Measurements from ENCODE around the gene GPX4. TPM values are rescaled to one million over a fixed set of nuclear protein-coding genes. Genes with fewer than 3 reads are reported as not detected.
A peak's percentile ranks its signal among the peaks of the same experiment; 100 is the strongest.

The GPX4 gene
- total RNA-seq, 1 donor from 2014 or later = 245 TPM

DNA sequence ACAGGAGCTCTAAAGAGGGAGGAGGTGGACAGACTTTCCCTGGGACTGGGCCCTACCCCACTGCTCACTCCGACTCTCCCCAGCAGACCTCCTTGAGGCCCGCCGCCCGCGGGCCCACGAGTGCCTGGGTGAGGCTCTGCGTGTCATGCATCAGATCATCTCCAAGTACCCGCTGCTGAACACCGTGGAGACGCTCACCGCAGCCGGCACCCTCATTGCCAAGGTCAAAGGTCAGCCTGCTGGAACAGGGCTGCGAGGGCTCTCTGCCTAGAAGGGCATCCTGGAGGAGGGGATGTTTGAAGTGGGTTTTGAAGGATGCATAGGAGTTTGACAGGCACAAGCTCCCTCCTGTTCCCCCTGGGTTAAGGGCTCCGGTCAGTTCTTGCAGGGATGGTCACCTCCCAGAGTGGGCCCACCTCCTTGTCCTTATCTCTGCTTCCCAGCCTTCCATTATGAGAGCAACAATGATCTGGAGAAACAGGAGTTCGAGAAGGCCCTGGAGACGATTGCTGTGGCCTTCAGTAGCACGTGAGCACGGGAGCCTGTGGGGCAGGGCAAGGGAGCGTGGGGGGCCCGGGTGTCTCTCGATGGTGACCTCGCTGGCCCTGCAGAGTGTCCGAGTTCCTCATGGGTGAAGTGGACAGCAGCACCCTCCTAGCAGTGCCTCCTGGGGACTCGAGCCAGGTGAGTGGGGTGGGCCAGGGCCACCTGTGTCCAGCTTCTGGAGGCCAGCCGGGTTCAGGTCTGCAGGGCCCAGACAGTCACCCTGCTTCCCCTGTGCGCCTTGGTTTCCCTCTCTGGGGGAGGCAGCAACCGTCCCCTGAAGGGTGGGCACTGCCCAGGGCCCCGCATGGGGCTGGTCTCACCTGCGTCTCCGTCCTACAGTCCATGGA is 30.5 kb upstream of the GPX4 start:
- no peaks in the 10 kb centered on the region for H3K36me3 Mint-ChIP-seq (ENCODE audit: low read depth)
- H3K27ac Mint-ChIP-seq (ENCODE audit: unreplicated experiment) = no peak overlapping the region
- TF ChIP-seq CTCF (IDR thresholded peaks at IDR 0.05) = no peak

GRCh38 chr19:1073956-1074517 is 29.8 kb upstream of the GPX4 start:
- Mint-ChIP-seq H3K36me3 (ENCODE audit: low read depth) (no peaks in the 10 kb centered on the region), H3K4me1 (ENCODE audit: low read depth) (peaks cover 5% of the 10 kb centered on the region), H3K27ac (ENCODE audit: unreplicated experiment) (no peak overlapping the region), H3K4me3 (ENCODE audit: unreplicated experiment) (no peak overlapping the region), H3K27me3 (ENCODE audit: low read depth) (peaks cover 12% of the 10 kb centered on the region), H3K9me3 (ENCODE audit: low read depth) (no peaks in the 10 kb centered on the region)
- no peak for TF ChIP-seq CTCF (IDR thresholded peaks at IDR 0.05)
- DNase-seq (ENCODE audit: low spot score) = peak; percentile 84

More for the DNA sequence above, 30.5 kb upstream of the GPX4 start:
- peak; percentile 86 for DNase-seq (ENCODE audit: low spot score)
- Mint-ChIP-seq H3K27me3 (ENCODE audit: low read depth) (peaks cover 18% of the 10 kb centered on the region), H3K4me1 (ENCODE audit: low read depth) (peaks cover 5% of the 10 kb centered on the region), H3K4me3 (ENCODE audit: unreplicated experiment) (no peak overlapping the region), H3K9me3 (ENCODE audit: low read depth) (no peaks in the 10 kb centered on the region)

DNA sequence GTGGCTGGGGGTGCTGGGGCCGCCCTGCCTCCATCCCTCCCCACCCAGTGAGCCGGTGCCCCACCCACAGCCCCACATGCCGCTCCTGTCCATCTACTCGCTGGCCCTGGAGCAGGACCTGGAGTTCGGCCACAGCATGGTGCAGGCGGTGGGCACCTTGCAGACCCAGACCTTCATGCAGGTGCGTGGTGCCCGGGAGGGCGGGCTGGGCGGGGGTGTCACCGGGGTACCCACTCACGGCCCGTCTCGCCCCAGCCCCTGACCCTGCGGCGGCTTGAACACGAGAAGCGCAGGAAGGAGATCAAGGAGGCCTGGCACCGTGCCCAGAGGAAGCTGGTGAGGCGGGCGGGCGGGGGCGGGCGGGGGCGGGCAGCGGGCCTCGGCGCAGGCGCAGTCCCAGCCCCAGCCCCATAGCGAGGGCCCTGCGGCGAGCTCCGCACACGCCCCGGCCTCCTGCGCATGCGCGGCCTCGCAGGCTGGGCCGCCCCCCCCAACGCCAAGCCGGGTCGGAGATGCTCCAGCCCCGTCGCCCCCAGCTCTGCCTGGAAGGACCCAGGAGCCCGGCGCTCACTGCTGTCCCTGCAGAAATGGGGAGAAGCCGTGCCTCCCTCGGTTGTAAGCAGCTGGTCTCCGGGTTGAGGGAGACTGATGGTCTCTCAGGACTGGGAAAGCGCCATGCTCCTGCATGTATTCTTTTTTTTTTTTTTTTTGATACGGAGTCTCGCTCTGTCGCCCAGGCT is 29.1 kb upstream of the GPX4 start:
- Mint-ChIP-seq H3K4me3 (ENCODE audit: unreplicated experiment) (no peak overlapping the region), H3K27ac (ENCODE audit: unreplicated experiment) (no peak overlapping the region), H3K9me3 (ENCODE audit: low read depth) (no peaks in the 10 kb centered on the region), H3K27me3 (ENCODE audit: low read depth) (peaks cover 9% of the 10 kb centered on the region), H3K36me3 (ENCODE audit: low read depth) (no peaks in the 10 kb centered on the region), H3K4me1 (ENCODE audit: low read depth) (peaks cover 5% of the 10 kb centered on the region)
- TF ChIP-seq CTCF (IDR thresholded peaks at IDR 0.05) = no peak
- peak; percentile 82 for DNase-seq (ENCODE audit: low spot score)

DNA sequence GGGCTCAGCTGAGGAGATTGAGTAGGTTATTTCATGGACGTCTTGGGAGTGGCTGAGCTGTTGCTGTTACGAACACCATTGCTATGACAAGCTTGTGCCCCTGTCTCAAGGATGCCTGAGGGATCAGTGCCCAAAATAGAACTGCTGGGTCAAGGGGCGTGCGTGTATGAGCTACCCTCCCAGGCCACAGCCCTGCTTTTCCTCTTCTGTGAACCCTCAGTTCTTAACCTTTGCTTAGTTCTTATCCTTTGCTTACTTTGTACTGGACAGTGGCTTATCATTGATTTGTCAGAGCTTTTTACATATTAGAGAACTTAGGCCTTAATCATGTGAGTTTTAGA is 27.8 kb upstream of the GPX4 start:
- H3K27me3 Mint-ChIP-seq (ENCODE audit: low read depth) = peaks cover 7% of the 10 kb centered on the region
- no peak overlapping the region for H3K4me3 Mint-ChIP-seq (ENCODE audit: unreplicated experiment)
- TF ChIP-seq CTCF (IDR thresholded peaks at IDR 0.05) = no peak
- no peak for DNase-seq (ENCODE audit: low spot score)
- H3K36me3 Mint-ChIP-seq (ENCODE audit: low read depth) = no peaks in the 10 kb centered on the region
- H3K4me1 Mint-ChIP-seq (ENCODE audit: low read depth) = peaks cover 5% of the 10 kb centered on the region
- no peak overlapping the region for H3K27ac Mint-ChIP-seq (ENCODE audit: unreplicated experiment)
- H3K9me3 Mint-ChIP-seq (ENCODE audit: low read depth) = no peaks in the 10 kb centered on the region

GRCh38 chr19:1076951-1077350 is 26.8 kb upstream of the GPX4 start:
- Mint-ChIP-seq H3K36me3 (ENCODE audit: low read depth) (no peaks in the 10 kb centered on the region), H3K4me1 (ENCODE audit: low read depth) (peaks cover 3% of the 10 kb centered on the region), H3K4me3 (ENCODE audit: unreplicated experiment) (no peak overlapping the region), H3K27ac (ENCODE audit: unreplicated experiment) (no peak overlapping the region), H3K9me3 (ENCODE audit: low read depth) (no peaks in the 10 kb centered on the region), H3K27me3 (ENCODE audit: low read depth) (peaks cover 3% of the 10 kb centered on the region)
- TF ChIP-seq CTCF (IDR thresholded peaks at IDR 0.05) = no peak
- DNase-seq (ENCODE audit: low spot score) = no peak

Measured in chondrocyte (in vitro differentiated cells).